HEK293 (cell line): ENCODE measurements around the gene ERGIC1.

Experiments used
- ATF2 ChIP-seq: fragments of 450-650 bp; formaldehyde crosslinking; IDR thresholded peaks from 2 replicates; pipeline ENCODE4 v1.5.1; 2016; ENCODE audit warnings: missing biosample characterization, missing genetic modification characterization, low read depth
- ELK4 ChIP-seq: IDR thresholded peaks from 2 replicates; pipeline ENCODE4 v1.6.1; 2011; ENCODE audit warnings: mild to moderate bottlenecking, low read depth, low read length, borderline replicate concordance
- GLIS1 ChIP-seq: fragments of 450-650 bp; formaldehyde crosslinking; IDR thresholded peaks from 2 replicates; pipeline ENCODE4 v1.5.1; 2016; ENCODE audit warnings: missing biosample characterization, missing genetic modification characterization
- HOXC10 ChIP-seq: sonication (generic); formaldehyde crosslinking; IDR thresholded peaks from 2 replicates; pipeline ENCODE4 v1.8.1; 2023; ENCODE audit warnings: mild to moderate bottlenecking, missing genetic modification reagents
- MEIS1 ChIP-seq: sonication (generic); formaldehyde crosslinking; IDR thresholded peaks from 2 replicates; pipeline ENCODE4 v1.8.1; 2022; ENCODE audit warnings: missing genetic modification reagents, mild to moderate bottlenecking, borderline replicate concordance
- PATZ1 ChIP-seq: fragments of 450-650 bp; formaldehyde crosslinking; IDR thresholded peaks from 2 replicates; pipeline ENCODE4 v1.5.1; 2016; ENCODE audit warnings: missing biosample characterization, missing genetic modification characterization
- SP2 ChIP-seq: fragments of 450-650 bp; formaldehyde crosslinking; IDR thresholded peaks from 2 replicates; pipeline ENCODE4 v1.5.1; 2016; ENCODE audit warnings: missing biosample characterization, missing genetic modification characterization
- SP3 ChIP-seq: fragments of 450-650 bp; formaldehyde crosslinking; IDR thresholded peaks from 2 replicates; pipeline ENCODE4 v1.5.1; 2016; ENCODE audit warnings: missing biosample characterization, missing genetic modification characterization
- ZNF138 ChIP-seq: fragments of 450-650 bp; formaldehyde crosslinking; IDR thresholded peaks from 2 replicates; pipeline ENCODE4 v1.5.1; 2016; ENCODE audit warnings: missing biosample characterization, missing genetic modification characterization, borderline replicate concordance
- ZNF155 ChIP-seq: fragments of 450-650 bp; formaldehyde crosslinking; IDR thresholded peaks from 2 replicates; pipeline ENCODE4 v1.5.1; 2016; ENCODE audit warnings: missing biosample characterization, missing genetic modification characterization
- ZNF19 ChIP-seq: fragments of 450-650 bp; formaldehyde crosslinking; IDR thresholded peaks from 2 replicates; pipeline ENCODE4; 2016; ENCODE audit warnings: missing biosample characterization, missing genetic modification characterization, low read depth
- ZNF202 ChIP-seq: fragments of 450-650 bp; formaldehyde crosslinking; IDR thresholded peaks from 2 replicates; pipeline ENCODE4 v1.5.1; 2016; ENCODE audit warnings: missing biosample characterization, missing genetic modification characterization, borderline replicate concordance
- ZNF335 ChIP-seq: fragments of 450-650 bp; formaldehyde crosslinking; conservative IDR thresholded peaks from 2 replicates; pipeline ENCODE4 v1.5.1; 2016; ENCODE audit warnings: missing biosample characterization, missing genetic modification characterization
- ZNF341 ChIP-seq: fragments of 450-650 bp; formaldehyde crosslinking; IDR thresholded peaks from 2 replicates; pipeline ENCODE4; 2016; ENCODE audit warnings: low read depth, missing biosample characterization, missing genetic modification characterization
- ZNF473 ChIP-seq: fragments of 450-650 bp; formaldehyde crosslinking; IDR thresholded peaks from 2 replicates; pipeline ENCODE4 v1.5.1; 2017; ENCODE audit warnings: missing biosample characterization, missing genetic modification characterization
- ZNF510 ChIP-seq: fragments of 450-650 bp; formaldehyde crosslinking; IDR thresholded peaks from 2 replicates; pipeline ENCODE4 v1.5.1; 2018; ENCODE audit warnings: mild to moderate bottlenecking, missing genetic modification characterization, missing biosample characterization; ENCODE audit not compliant: insufficient replicate concordance
- ZNF549 ChIP-seq: fragments of 450-650 bp; IDR thresholded peaks from 2 replicates; pipeline ENCODE4 v1.5.1; 2018; ENCODE audit warnings: missing biosample characterization, missing genetic modification characterization, mild to moderate bottlenecking, inconsistent platforms, moderate library complexity
- ZNF561 ChIP-seq: fragments of 450-650 bp; IDR thresholded peaks from 2 replicates; pipeline ENCODE4 v1.5.1; 2018; ENCODE audit warnings: missing biosample characterization, missing genetic modification characterization, borderline replicate concordance
- ZNF585B ChIP-seq: fragments of 450-650 bp; formaldehyde crosslinking; IDR thresholded peaks from 2 replicates; pipeline ENCODE4 v1.5.1; 2016; ENCODE audit warnings: missing biosample characterization, missing genetic modification characterization
- ZNF701 ChIP-seq: fragments of 450-650 bp; formaldehyde crosslinking; IDR thresholded peaks from 2 replicates; pipeline ENCODE4 v1.5.1; 2016; ENCODE audit warnings: missing biosample characterization, missing genetic modification characterization
- ZNF768 ChIP-seq: fragments of 450-650 bp; formaldehyde crosslinking; IDR thresholded peaks from 2 replicates; pipeline ENCODE4 v1.5.1; 2018; ENCODE audit warnings: missing biosample characterization, mild to moderate bottlenecking, missing genetic modification characterization
- ZNF830 ChIP-seq: fragments of 450-650 bp; IDR thresholded peaks from 2 replicates; pipeline ENCODE4 v1.5.0; 2018; ENCODE audit warnings: missing biosample characterization, missing genetic modification characterization, low read depth, mild to moderate bottlenecking, moderate library complexity
- ZNF843 ChIP-seq: fragments of 450-650 bp; formaldehyde crosslinking; IDR thresholded peaks from 2 replicates; pipeline ENCODE4 v1.5.1; 2016; ENCODE audit warnings: missing biosample characterization, missing genetic modification characterization
- TF ChIP-seq, protein P1 (sequence below): fragments of 450-650 bp; formaldehyde crosslinking; IDR thresholded peaks from 2 replicates; pipeline ENCODE4 v1.5.1; 2016; ENCODE audit warnings: missing biosample characterization, missing genetic modification characterization
- TF ChIP-seq, protein P2 (sequence below): fragments of 450-650 bp; formaldehyde crosslinking; optimal IDR thresholded peaks from 2 replicates; pipeline ENCODE3; 2016; ENCODE audit warnings: missing biosample characterization, mild to moderate bottlenecking, missing genetic modification characterization
- TF ChIP-seq, protein P3 (sequence below): fragments of 450-650 bp; formaldehyde crosslinking; IDR thresholded peaks from 2 replicates; pipeline ENCODE4 v1.5.1; 2016; ENCODE audit warnings: missing biosample characterization, missing genetic modification characterization, borderline replicate concordance

ERGIC1 gene

GRCh38 chr5:172904643-172905345, 70.7 kb downstream of the ERGIC1 start (continued):
- TF ChIP-seq ZNF341 (tag by site-specific recombination) (no peak), ATF2 (tag by site-specific recombination) (peak; percentile 93), MEIS1 (CRISPR knock-in tag) (no peak), ELK4 (no peak), ZNF585B (tag by site-specific recombination) (no peak), HOXC10 (CRISPR knock-in tag) (no peak), ZNF155 (no peak), ZNF843 (tag by site-specific recombination) (no peak; the same call in 1 of the 2 replicates), PATZ1 (peak; percentile 37), ZNF202 (tag by site-specific recombination) (no peak), ZNF549 (tag by site-specific recombination) (no peak), ZNF138 (tag by site-specific recombination) (no peak), GLIS1 (peak; percentile 84), ZNF830 (tag by site-specific recombination) (no peak), ZNF701 (tag by site-specific recombination) (no peak), ZNF473 (tag by site-specific recombination) (no peak), ZNF335 (tag by site-specific recombination) (peak; percentile 30; the same call in 1 of the 2 replicates), SP3 (tag by site-specific recombination) (no peak), ZNF510 (tag by site-specific recombination) (no peak), ZNF19 (tag by site-specific recombination) (no peak), ZNF561 (tag by site-specific recombination) (no peak), ZNF768 (tag by site-specific recombination) (no peak), SP2 (tag by site-specific recombination) (no peak)
- TF ChIP-seq, protein P1, sequence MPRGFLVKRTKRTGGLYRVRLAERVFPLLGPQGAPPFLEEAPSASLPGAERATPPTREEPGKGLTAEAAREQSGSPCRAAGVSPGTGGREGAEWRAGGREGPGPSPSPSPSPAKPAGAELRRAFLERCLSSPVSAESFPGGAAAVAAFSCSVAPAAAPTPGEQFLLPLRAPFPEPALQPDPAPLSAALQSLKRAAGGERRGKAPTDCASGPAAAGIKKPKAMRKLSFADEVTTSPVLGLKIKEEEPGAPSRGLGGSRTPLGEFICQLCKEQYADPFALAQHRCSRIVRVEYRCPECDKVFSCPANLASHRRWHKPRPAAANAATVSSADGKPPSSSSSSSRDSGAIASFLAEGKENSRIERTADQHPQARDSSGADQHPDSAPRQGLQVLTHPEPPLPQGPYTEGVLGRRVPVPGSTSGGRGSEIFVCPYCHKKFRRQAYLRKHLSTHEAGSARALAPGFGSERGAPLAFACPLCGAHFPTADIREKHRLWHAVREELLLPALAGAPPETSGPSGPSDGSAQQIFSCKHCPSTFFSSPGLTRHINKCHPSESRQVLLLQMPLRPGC: no peak
- TF ChIP-seq, protein P2, sequence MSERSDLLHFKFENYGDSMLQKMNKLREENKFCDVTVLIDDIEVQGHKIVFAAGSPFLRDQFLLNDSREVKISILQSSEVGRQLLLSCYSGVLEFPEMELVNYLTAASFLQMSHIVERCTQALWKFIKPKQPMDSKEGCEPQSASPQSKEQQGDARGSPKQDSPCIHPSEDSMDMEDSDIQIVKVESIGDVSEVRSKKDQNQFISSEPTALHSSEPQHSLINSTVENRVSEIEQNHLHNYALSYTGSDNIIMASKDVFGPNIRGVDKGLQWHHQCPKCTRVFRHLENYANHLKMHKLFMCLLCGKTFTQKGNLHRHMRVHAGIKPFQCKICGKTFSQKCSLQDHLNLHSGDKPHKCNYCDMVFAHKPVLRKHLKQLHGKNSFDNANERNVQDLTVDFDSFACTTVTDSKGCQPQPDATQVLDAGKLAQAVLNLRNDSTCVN: no peak
- TF ChIP-seq, protein P3, sequence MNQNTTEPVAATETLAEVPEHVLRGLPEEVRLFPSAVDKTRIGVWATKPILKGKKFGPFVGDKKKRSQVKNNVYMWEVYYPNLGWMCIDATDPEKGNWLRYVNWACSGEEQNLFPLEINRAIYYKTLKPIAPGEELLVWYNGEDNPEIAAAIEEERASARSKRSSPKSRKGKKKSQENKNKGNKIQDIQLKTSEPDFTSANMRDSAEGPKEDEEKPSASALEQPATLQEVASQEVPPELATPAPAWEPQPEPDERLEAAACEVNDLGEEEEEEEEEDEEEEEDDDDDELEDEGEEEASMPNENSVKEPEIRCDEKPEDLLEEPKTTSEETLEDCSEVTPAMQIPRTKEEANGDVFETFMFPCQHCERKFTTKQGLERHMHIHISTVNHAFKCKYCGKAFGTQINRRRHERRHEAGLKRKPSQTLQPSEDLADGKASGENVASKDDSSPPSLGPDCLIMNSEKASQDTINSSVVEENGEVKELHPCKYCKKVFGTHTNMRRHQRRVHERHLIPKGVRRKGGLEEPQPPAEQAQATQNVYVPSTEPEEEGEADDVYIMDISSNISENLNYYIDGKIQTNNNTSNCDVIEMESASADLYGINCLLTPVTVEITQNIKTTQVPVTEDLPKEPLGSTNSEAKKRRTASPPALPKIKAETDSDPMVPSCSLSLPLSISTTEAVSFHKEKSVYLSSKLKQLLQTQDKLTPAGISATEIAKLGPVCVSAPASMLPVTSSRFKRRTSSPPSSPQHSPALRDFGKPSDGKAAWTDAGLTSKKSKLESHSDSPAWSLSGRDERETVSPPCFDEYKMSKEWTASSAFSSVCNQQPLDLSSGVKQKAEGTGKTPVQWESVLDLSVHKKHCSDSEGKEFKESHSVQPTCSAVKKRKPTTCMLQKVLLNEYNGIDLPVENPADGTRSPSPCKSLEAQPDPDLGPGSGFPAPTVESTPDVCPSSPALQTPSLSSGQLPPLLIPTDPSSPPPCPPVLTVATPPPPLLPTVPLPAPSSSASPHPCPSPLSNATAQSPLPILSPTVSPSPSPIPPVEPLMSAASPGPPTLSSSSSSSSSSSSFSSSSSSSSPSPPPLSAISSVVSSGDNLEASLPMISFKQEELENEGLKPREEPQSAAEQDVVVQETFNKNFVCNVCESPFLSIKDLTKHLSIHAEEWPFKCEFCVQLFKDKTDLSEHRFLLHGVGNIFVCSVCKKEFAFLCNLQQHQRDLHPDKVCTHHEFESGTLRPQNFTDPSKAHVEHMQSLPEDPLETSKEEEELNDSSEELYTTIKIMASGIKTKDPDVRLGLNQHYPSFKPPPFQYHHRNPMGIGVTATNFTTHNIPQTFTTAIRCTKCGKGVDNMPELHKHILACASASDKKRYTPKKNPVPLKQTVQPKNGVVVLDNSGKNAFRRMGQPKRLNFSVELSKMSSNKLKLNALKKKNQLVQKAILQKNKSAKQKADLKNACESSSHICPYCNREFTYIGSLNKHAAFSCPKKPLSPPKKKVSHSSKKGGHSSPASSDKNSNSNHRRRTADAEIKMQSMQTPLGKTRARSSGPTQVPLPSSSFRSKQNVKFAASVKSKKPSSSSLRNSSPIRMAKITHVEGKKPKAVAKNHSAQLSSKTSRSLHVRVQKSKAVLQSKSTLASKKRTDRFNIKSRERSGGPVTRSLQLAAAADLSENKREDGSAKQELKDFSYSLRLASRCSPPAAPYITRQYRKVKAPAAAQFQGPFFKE: no peak
